NCI-H1930 (cell line): Measurements from ENCODE around the gene FOXL1.

ENCODE experiments used
- DNase-seq, 2 experiments: peaks; one replicate each; lab custom pipeline; 2025; lab: John Stamatoyannopoulos, UW

The FOXL1 gene

GRCh38 chr16:86578061-86578599 is at the start of gene FOXL1:
Gene FOXL1 (plus strand): TSS chr16:86578549. CDS start chr16:86578724, 175 bp downstream.
- DNase-seq, result no peak

DNA sequence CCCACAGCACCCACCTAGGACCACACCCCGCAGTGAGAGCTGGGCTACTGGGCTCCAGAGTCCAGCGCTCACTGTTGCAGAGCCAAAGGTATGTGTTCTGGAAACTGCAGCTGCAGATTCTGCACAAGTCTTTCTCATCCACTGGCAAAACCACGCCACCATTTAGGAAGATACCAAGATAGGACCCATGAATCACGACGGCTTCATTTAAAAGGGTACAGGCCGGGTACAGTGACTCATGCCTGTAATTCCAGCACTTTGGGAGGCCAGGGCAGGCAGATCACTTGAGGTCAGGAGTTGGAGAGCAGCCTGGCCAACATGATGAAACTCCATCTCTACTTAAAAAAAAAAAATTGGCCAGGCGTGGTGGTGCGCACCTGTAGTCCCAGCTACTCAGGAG is 49.2 kb upstream of the FOXL1 start:
- DNase-seq, result no peak

- DNase-seq, result no peak
Measured at GRCh38 chr16:86530251-86531190, 47.8 kb upstream of the FOXL1 start.

DNA sequence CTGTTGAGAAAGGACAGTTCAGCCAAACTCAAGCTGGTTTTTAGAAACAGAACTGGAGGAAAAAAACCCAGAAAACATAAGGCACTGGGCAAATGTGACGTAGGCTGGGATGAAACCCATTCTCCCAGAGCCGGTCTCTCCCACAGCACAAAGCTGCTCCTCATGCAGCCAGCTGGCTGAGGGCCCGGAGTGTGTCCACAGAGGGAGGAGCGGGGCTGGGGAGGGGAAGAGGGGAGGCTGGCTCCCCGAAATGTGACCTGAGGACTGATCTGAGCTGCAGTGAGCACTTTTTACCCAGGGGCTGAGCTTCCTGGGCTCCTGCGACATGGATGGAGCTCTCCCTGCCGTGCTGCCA is 47.2 kb upstream of the FOXL1 start:
- no peak for DNase-seq

GRCh38 chr16:86531641-86532525 is 46.5 kb upstream of the FOXL1 start:
- DNase-seq, result no peak

DNA sequence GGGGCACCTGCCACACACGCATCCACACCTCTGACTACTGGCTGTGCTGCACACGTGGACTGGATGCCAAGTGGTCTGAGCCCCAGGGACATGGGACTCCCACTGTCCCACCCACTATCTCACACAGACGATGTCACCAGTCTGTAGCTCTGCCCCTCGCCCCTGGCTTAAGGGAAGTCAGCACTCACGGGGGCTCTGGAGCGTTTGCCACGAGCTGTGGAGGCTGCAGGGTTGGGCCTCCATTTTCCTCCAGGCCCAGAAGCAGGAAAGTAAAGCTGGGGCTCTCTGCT is 45.9 kb upstream of the FOXL1 start:
- no peak for DNase-seq

GRCh38 chr16:86533076-86533475 is 45.3 kb upstream of the FOXL1 start:
- no peak for DNase-seq

DNA sequence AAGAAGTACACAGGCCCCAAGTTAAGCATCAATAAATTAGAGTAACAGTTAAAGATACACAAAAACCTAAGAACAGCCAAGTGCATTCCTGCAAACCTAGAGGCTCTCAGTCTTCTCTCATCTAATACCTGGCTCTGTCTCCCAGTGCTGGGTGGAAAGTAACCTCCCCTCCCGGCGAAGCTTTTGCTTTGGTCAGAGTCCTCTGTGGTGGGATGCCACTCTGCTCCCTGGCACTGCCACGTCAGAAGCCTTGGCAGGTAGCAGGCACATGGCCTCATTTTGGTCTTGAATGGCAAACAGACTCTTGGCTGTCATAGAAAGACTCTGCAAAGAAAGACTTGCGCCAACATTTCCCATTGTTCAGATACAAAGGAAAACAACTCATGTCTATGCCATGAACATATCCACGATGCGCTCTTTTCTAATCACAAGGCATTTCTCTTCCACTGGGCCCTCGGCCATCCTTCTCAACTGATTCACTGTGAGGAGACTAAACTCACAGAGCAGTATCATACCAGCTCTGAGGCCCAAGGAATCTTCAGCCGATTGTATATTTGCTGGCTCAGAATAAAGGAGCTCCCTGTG is 44.5 kb upstream of the FOXL1 start:
- no peak for DNase-seq

GRCh38 chr16:86534779-86535615 is 43.4 kb upstream of the FOXL1 start:
- no peak for DNase-seq

DNA sequence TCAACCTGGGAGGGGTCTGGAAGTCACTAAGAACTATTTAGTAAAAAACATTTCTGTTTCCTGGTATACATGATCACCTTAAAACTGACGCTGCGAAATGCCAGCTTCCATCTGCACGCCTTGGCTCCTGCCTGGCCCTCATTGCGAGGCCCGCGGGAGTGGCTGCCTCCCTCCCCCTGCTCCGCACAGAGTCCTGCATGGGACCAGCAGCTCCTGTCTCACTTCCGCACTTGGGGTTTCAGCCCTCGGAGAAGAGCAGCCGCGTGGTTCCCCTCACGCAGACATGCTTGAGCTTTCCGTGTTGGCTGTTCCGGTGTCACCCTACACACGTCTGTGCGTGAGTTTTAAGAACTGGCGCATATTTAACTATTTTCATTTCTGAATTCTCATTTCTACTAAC is 41.7 kb upstream of the FOXL1 start:
- DNase-seq, result no peak

GRCh38 chr16:86537486-86537885 is 40.9 kb upstream of the FOXL1 start:
- no peak for DNase-seq

DNA sequence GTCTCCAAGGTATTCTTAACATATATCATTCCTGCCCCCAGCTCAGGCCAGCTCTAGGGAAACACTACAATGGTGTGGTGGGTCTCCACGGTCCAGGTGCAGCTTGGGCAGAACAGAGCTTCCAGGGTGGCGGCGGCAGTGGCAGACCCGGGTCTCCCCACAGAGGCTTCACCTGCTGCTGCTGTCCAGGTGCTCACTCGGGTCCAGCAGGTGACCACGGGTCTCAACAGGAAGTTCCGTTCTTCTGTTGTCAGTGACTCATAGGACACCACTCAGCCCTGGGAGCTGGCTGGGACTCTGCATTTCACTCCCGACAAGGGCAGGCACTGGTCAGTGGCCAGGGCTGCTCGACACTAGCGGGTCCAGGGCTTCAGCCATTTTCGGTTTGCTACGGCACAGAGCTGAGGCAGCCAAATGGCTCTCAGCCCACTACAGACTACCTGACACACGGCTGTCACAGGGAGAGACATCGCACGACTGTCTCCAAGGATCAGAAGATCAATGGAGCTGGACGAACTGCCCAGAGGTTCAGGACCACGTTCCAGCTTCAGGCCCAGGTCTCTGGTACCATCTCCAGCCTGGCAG is 40.1 kb upstream of the FOXL1 start:
- DNase-seq, result no peak

GRCh38 chr16:86540894-86541293 is 37.5 kb upstream of the FOXL1 start:
- no peak for DNase-seq

GRCh38 chr16:86541560-86541959 is 36.8 kb upstream of the FOXL1 start:
- DNase-seq, result no peak

DNA sequence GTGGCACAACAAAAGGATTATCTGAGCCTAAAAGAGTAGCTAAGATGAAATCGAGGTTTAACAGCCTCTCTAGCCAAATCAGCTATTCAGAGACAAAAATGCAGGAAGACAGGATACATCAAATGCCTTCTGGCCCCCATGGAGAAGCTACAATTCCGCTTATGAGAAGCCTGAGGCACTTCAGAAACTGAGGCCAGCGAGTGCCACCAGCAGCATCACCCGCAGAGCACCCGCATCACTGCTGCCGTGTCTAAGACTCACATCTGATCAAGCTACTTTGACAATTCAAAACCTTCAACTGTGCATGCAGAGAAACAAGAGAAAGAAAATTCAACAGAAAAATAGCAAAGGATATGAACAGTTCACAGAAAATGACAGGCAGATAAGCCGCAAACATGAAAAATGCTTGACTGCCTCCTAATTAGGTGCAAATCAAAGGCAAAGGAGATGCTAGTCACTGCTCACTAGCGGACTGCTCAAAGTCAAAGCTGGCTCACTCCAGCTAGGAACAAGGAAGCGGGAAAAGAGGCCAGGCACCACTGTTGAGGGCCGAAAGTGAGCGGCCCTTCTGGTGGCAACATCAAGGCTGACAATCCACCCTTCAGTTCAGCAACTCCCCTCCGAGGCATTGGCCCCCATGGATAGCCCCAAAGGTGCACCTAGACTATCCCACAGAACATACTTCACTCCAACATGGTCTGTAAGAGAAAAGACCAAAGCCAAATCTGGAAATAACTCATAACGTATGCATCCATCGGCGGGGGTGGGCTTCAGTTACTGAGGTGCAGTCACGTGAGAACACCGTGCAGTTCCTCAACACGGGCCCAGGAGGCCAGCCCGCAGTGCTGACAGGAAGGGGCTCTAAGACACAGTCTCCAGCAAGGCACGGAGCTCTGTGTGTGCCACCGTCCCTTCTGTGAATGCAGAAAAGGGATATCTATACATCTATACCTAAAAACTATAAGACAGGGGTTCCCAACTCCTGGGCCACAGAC is 35.3 kb upstream of the FOXL1 start:
- DNase-seq, result no peak

GRCh38 chr16:86545481-86545880 is 32.9 kb upstream of the FOXL1 start:
- no peak for DNase-seq

GRCh38 chr16:86545954-86546637 is 32.3 kb upstream of the FOXL1 start:
- DNase-seq, result no peak

- DNase-seq, result no peak
Measured at GRCh38 chr16:86546638-86547013, 31.7 kb upstream of the FOXL1 start.

DNA sequence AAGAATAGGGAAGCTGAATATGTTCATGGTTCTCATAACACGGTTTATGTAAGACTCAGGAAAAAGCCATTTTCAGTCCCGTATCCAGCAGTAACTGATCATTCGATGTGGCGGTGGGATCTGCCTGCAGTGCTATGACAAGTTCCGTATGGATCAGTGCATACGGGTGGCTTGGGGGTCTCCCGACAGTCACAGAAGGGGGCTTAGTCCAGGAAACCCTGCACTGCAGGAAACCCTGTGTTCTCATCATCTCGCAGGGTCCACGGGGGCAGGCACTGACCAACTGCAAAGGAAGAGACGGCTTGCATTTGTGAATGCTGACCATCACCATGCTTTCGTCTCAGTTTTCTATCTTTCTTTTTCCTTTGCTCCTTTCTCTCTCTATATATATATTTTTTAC is 31.1 kb upstream of the FOXL1 start:
- DNase-seq, result no peak
